Calu3 (cell line): ENCODE data around the gene ENDOG. TPM values are rescaled to one million over a fixed set of nuclear protein-coding genes. Genes with fewer than 3 reads are reported as not detected.

Experiments used
- BruUV-seq: library from RNA; stranded (reverse); fragments of 400-500 nt; replicated peaks from 2 replicates; lab custom pipeline; 2021; lab: Mats Ljungman, UMichigan
- CTCF ChIA-PET: fragments of 300-600 bp; sonication (Branson Sonifier 250); formaldehyde crosslinking; loops from one replicate; lab custom pipeline; 2022; ENCODE audit warnings: antibody characterized with exemption; lab: Charles Lee
- DNase-seq: peaks from one replicate; pipeline ENCODE4 v3.0.0; 2022
- H3K27ac Mint-ChIP-seq: one replicate; pipeline ENCODE4 v1.8.0; 2022; ENCODE audit warnings: mixed read lengths; ENCODE audit not compliant: unreplicated experiment
- H3K27me3 Mint-ChIP-seq: one replicate; pipeline ENCODE4 v1.8.0; 2022; ENCODE audit warnings: mixed read lengths; ENCODE audit not compliant: unreplicated experiment
- H3K36me3 Mint-ChIP-seq: one replicate; pipeline ENCODE4 v1.8.0; 2022; ENCODE audit warnings: mild to moderate bottlenecking, moderate library complexity, mixed read lengths; ENCODE audit not compliant: insufficient read depth, unreplicated experiment
- H3K4me1 Mint-ChIP-seq: one replicate; pipeline ENCODE4 v1.8.0; 2022; ENCODE audit warnings: mild to moderate bottlenecking, low read depth, mixed read lengths; ENCODE audit not compliant: unreplicated experiment
- H3K4me3 Mint-ChIP-seq: one replicate; pipeline ENCODE4 v1.8.0; 2022; ENCODE audit warnings: mild to moderate bottlenecking, low read depth, moderate library complexity, mixed read lengths; ENCODE audit not compliant: unreplicated experiment
- H3K9me3 Mint-ChIP-seq: one replicate; pipeline ENCODE4 v1.8.0; 2022; ENCODE audit warnings: low read depth, mixed read lengths; ENCODE audit not compliant: unreplicated experiment
- intact Hi-C: fragments of 100-400 bp; cut with micrococcal nuclease; formaldehyde crosslinking; loops from one replicate; pipeline ENCODE4 v1.10.0; 2022; ENCODE audit not compliant: unreplicated experiment
- total RNA-seq: library from RNA; stranded (reverse); gene quantifications from 2 replicates; pipeline ENCODE4 v1.2.3, GENCODE V29; 2022
- TF ChIP-seq, protein P1 (sequence below): fragments of 200-600 bp; IDR thresholded peaks from one replicate; pipeline ENCODE4 v1.8.0; 2022; ENCODE audit warnings: antibody characterized with exemption; ENCODE audit not compliant: unreplicated experiment

The ENDOG gene
- total RNA-seq, 1 experiment from 2014 or later: 15.2 TPM

GRCh38 chr9:128860937-128861336 is 42.6 kb downstream of the ENDOG start:
- intact Hi-C loops: no loop called here
- no TSS peak for BruUV-seq
- no peak for DNase-seq
- no peak overlapping the region for H3K27ac Mint-ChIP-seq
- no peaks in the 10 kb centered on the region for H3K27me3 Mint-ChIP-seq
- CTCF ChIA-PET: no interaction called here
- H3K4me1 Mint-ChIP-seq: no peaks in the 10 kb centered on the region
- no peak overlapping the region for H3K4me3 Mint-ChIP-seq
- TF ChIP-seq, protein P1, sequence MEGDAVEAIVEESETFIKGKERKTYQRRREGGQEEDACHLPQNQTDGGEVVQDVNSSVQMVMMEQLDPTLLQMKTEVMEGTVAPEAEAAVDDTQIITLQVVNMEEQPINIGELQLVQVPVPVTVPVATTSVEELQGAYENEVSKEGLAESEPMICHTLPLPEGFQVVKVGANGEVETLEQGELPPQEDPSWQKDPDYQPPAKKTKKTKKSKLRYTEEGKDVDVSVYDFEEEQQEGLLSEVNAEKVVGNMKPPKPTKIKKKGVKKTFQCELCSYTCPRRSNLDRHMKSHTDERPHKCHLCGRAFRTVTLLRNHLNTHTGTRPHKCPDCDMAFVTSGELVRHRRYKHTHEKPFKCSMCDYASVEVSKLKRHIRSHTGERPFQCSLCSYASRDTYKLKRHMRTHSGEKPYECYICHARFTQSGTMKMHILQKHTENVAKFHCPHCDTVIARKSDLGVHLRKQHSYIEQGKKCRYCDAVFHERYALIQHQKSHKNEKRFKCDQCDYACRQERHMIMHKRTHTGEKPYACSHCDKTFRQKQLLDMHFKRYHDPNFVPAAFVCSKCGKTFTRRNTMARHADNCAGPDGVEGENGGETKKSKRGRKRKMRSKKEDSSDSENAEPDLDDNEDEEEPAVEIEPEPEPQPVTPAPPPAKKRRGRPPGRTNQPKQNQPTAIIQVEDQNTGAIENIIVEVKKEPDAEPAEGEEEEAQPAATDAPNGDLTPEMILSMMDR: no peak
- no peaks in the 10 kb centered on the region for H3K9me3 Mint-ChIP-seq
- no peaks in the 10 kb centered on the region for H3K36me3 Mint-ChIP-seq

DNA sequence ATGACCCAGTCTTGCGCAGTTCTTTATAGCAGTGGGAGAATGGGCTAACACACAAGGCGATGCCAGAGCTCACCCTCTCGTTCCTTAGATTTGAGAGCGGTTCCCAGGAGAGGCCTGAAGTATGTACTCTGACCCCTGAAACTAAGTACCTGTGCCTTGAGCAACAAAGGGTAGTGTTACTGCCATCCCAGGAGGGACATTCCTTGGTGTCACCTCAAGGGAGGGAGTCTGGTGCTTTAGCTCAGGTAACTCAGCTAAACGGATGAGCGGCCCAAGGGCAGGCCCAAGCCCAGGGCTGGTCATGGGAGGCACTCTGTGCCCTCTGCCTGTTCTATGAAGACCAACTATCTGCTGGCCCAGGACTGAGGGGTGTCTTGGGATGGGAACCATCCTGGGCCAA is 43.2 kb downstream of the ENDOG start:
- CTCF ChIA-PET: no interaction called here
- intact Hi-C loops: no loop called here
- no peak for DNase-seq
- Mint-ChIP-seq H3K9me3 (no peaks in the 10 kb centered on the region), H3K4me1 (no peaks in the 10 kb centered on the region), H3K27ac (no peak overlapping the region), H3K4me3 (no peak overlapping the region), H3K36me3 (no peaks in the 10 kb centered on the region), H3K27me3 (no peaks in the 10 kb centered on the region)
- TF ChIP-seq, protein P1: no peak
- BruUV-seq: no TSS peak

DNA sequence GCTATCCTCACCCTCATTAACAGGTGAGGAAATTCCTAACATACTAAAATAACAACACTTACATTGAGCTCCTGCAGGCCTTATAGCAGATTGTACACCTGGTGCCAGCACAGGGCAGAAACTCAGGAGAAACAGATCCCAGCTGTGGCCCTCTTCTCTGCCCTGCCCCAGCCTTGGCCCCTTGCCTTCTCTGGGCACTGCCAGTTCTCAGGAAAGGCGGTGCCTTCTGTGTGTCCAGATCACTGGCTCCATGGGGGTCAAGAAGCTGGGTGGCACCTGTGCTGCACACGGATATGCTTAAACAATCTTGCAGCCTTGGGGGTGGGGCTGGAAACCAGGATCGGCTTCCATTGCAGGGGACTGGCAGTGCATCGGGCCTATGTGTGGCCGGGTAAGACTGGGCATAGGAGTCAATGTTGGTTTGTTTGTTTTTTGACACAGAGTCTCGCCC is 44.1 kb downstream of the ENDOG start:
- no peaks in the 10 kb centered on the region for H3K27me3 Mint-ChIP-seq
- no peak overlapping the region for H3K27ac Mint-ChIP-seq
- no TSS peak for BruUV-seq
- H3K9me3 Mint-ChIP-seq: no peaks in the 10 kb centered on the region
- H3K36me3 Mint-ChIP-seq: no peaks in the 10 kb centered on the region
- TF ChIP-seq, protein P1: no peak
- no peak for DNase-seq
- CTCF ChIA-PET: interaction anchor here (0.6 kb wide), 2 partner anchors 14 to 127 kb away, joined by 3 to 10 read pairs; no protein-coding TSS in a partner anchor
- no peak overlapping the region for H3K4me3 Mint-ChIP-seq
- intact Hi-C loops: no loop called here
- H3K4me1 Mint-ChIP-seq: no peaks in the 10 kb centered on the region

DNA sequence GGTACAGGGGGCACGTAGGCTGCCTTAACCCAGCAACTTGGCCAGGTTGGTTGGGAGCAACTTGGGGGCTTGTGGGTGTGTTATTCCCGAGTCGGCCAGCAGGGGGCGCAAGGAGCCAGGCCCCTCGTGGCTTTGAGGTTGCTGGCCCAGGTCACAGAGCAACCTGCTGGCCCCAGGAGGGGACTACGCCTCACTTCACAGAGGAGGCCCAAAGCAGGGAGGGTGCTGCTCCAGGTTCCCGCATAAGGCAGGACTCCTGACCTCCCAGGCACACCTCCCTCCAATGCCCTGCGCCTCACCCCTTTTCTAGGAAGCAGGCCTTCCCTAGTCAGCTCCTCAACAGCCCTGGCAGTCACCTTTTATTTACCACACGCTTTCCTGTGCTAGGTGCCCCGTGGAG is 45.3 kb downstream of the ENDOG start:
- Mint-ChIP-seq H3K36me3 (no peaks in the 10 kb centered on the region), H3K4me3 (no peak overlapping the region), H3K4me1 (no peaks in the 10 kb centered on the region), H3K27me3 (no peaks in the 10 kb centered on the region), H3K27ac (no peak overlapping the region), H3K9me3 (no peaks in the 10 kb centered on the region)
- CTCF ChIA-PET: interaction anchor here (1.0 to 1.9 kb wide), 2 partner anchors 49 to 64 kb away, joined by 3 to 4 read pairs; no protein-coding TSS in a partner anchor
- intact Hi-C loops: loop anchor here (1.0 kb wide), 1 partner anchor 65 kb away; no protein-coding TSS in a partner anchor
- no TSS peak for BruUV-seq
- TF ChIP-seq, protein P1: peak; percentile 95
- peak; percentile 77 for DNase-seq
